H1 (cell line): Measurements from ENCODE around the gene CDH12. TPM values are rescaled to one million over a fixed set of nuclear protein-coding genes. Genes with fewer than 3 reads are reported as not detected.
"Not testable (repeated sequence)": the region's sequence is repeated elsewhere in the genome, so short reads cannot be mapped to it uniquely, and the experiment has no call there.

Experiments used
- CTCF ChIA-PET: fragments of 300-600 bp; sonication (Branson Sonifier 250); formaldehyde crosslinking; loops from one replicate; lab custom pipeline; 2021; ENCODE audit not compliant: partially characterized antibody; lab: Charles Lee
- POLR2A ChIA-PET: fragments of 300-600 bp; sonication (Branson Sonifier 250); formaldehyde crosslinking; loops from one replicate; lab custom pipeline; 2021; ENCODE audit warnings: inconsistent platforms; ENCODE audit not compliant: partially characterized antibody; lab: Charles Lee
- DNase-seq, 2 experiments: peaks; one replicate each; pipeline versions ENCODE4 v3.0.0 to v3.0.0-alpha.2; 2010 to 2022; ENCODE audit warnings: low spot score in 2 of 2, low read depth in 1 of 2, mixed read lengths in 1 of 2
- FAIRE-seq: peaks from 2 replicates; lab custom pipeline; 2011; peaks lifted over from hg19 to GRCh38; lab: Jason Lieb, UNC
- H2AFZ ChIP-seq: 2 replicates; pipeline ENCODE4 v1.8.1; 2012; ENCODE audit warnings: low read length, inconsistent platforms
- H2AK5ac ChIP-seq: 2 replicates; pipeline ENCODE4 v1.6.1; 2013; ENCODE audit warnings: low read depth, low read length
- H2BK120ac ChIP-seq: replicated peaks from 2 replicates; pipeline ENCODE3; 2013; ENCODE audit warnings: low read depth, low read length, inconsistent platforms
- H2BK12ac ChIP-seq: 2 replicates; pipeline ENCODE4 v1.6.1; 2013; ENCODE audit warnings: low read depth, low read length
- H2BK15ac ChIP-seq: 2 replicates; pipeline ENCODE4 v1.6.1; 2013; ENCODE audit warnings: low read length
- H2BK20ac ChIP-seq: 2 replicates; pipeline ENCODE4 v1.6.1; 2013; ENCODE audit warnings: low read length
- H2BK5ac ChIP-seq: 2 replicates; pipeline ENCODE4 v1.6.1; 2013; ENCODE audit warnings: low read depth, low read length
- H3K14ac ChIP-seq: 2 replicates; pipeline ENCODE4 v1.6.1; 2013; ENCODE audit warnings: inconsistent platforms; ENCODE audit not compliant: insufficient read length
- H3K18ac ChIP-seq: 2 replicates; pipeline ENCODE4 v1.6.1; 2013; ENCODE audit warnings: low read length; ENCODE audit errors: extremely low read depth
- H3K23ac ChIP-seq: 2 replicates; pipeline ENCODE4 v1.6.1; 2013; ENCODE audit warnings: inconsistent platforms; ENCODE audit not compliant: insufficient read length
- H3K23me2 ChIP-seq: 2 replicates; pipeline ENCODE4 v1.6.1; 2013; ENCODE audit warnings: low read depth, low read length
- H3K27ac ChIP-seq: 2 replicates; pipeline ENCODE4 v1.6.1; 2011; ENCODE audit warnings: low read depth, low read length, inconsistent platforms
- H3K27me3 ChIP-seq, 4 experiments: replicated peaks in 1 of 4; 1 replicate in 1 of 4; 2 replicates in 3 of 4; pipeline versions ENCODE4 v1.6.1 to v1.8.1; 2011 to 2013; ENCODE audit warnings: low read length in 3 of 4, mild to moderate bottlenecking in 3 of 4, inconsistent platforms in 2 of 4, mixed read lengths in 2 of 4, moderate library complexity in 1 of 4; ENCODE audit not compliant: control insufficient read depth in 3 of 4, insufficient read depth in 3 of 4; ENCODE audit errors: extremely low read depth in 1 of 4
- H3K36me3 ChIP-seq, 4 experiments: 2 replicates each; pipeline versions ENCODE4 v1.6.1 to v1.8.1; 2011 to 2013; ENCODE audit warnings: mild to moderate bottlenecking in 4 of 4, low read length in 3 of 4, moderate library complexity in 2 of 4, control low read depth in 1 of 4, inconsistent platforms in 1 of 4; ENCODE audit not compliant: insufficient read depth in 4 of 4, control insufficient read depth in 2 of 4
- H3K4ac ChIP-seq: replicated peaks from 2 replicates; pipeline ENCODE3; 2013; ENCODE audit warnings: low read length, low read depth, mixed read lengths, inconsistent platforms; ENCODE audit not compliant: insufficient read length
- H3K4me1 ChIP-seq, 4 experiments: replicated peaks in 1 of 4; 1 replicate in 1 of 4; 2 replicates in 3 of 4; pipeline versions ENCODE4 v1.6.1 to v1.8.1; 2011 to 2013; ENCODE audit warnings: low read length in 3 of 4, inconsistent platforms in 2 of 4, mixed read lengths in 1 of 4; ENCODE audit not compliant: insufficient read depth in 4 of 4, control insufficient read depth in 3 of 4
- H3K4me2 ChIP-seq, 2 experiments: 2 replicates each; pipeline versions ENCODE4 v1.6.1 to v1.8.1; 2011 to 2013; ENCODE audit warnings: low read depth in 2 of 2, low read length in 2 of 2, control low read depth in 1 of 2, inconsistent platforms in 1 of 2, mild to moderate bottlenecking in 1 of 2; ENCODE audit not compliant: insufficient read depth in 1 of 2
- H3K4me3 ChIP-seq, 4 experiments: fragments of 200-600, 300-600 bp in 1 of 4; sonication (generic), shearing (Covaris generic), sonication (Bioruptor Twin) in 1 of 4; 2 replicates each; pipeline versions ENCODE4 v1.5.1 to v1.8.1; 2011 to 2016; ENCODE audit warnings: low read length in 4 of 4, low read depth in 3 of 4, control low read depth in 2 of 4, inconsistent platforms in 2 of 4, mild to moderate bottlenecking in 2 of 4, mixed read lengths in 1 of 4, moderate library complexity in 1 of 4; ENCODE audit not compliant: insufficient read depth in 2 of 4; ENCODE audit errors: extremely low read depth in 1 of 4
- H3K56ac ChIP-seq: replicated peaks from 2 replicates; pipeline ENCODE3; 2013; ENCODE audit warnings: low read depth, mild to moderate bottlenecking, mixed read lengths, low read length, inconsistent platforms; ENCODE audit not compliant: insufficient read length
- H3K79me1 ChIP-seq: 2 replicates; pipeline ENCODE4 v1.6.1; 2013; ENCODE audit warnings: low read depth, low read length, control low read depth
- H3K79me2 ChIP-seq, 2 experiments: 2 replicates each; pipeline versions ENCODE4 v1.6.1 to v1.8.1; 2012 to 2013; ENCODE audit warnings: low read length in 2 of 2, mild to moderate bottlenecking in 2 of 2, inconsistent platforms in 1 of 2; ENCODE audit not compliant: insufficient read depth in 2 of 2, control insufficient read depth in 1 of 2
- H3K9ac ChIP-seq, 4 experiments: replicated peaks in 1 of 4; 1 replicate in 1 of 4; 2 replicates in 3 of 4; pipeline versions ENCODE4 v1.6.1 to v1.8.1; 2011 to 2013; ENCODE audit warnings: low read depth in 3 of 4, low read length in 3 of 4, control low read depth in 2 of 4, mild to moderate bottlenecking in 2 of 4, moderate library complexity in 2 of 4, inconsistent platforms in 1 of 4; ENCODE audit errors: extremely low read depth in 1 of 4
- H3K9me3 ChIP-seq, 2 experiments: 2 replicates each; pipeline versions ENCODE4 v1.6.1 to v1.8.1; 2012 to 2013; ENCODE audit warnings: mild to moderate bottlenecking in 2 of 2, moderate library complexity in 2 of 2, control low read depth in 1 of 2, inconsistent platforms in 1 of 2, low read depth in 1 of 2, low read length in 1 of 2, mixed read lengths in 1 of 2; ENCODE audit not compliant: insufficient read depth in 2 of 2
- H4K20me1 ChIP-seq, 2 experiments: replicated peaks in 1 of 2; 2 replicates each; pipeline versions ENCODE3 to v1.8.1; 2011 to 2013; ENCODE audit warnings: inconsistent platforms in 2 of 2, low read length in 2 of 2, mild to moderate bottlenecking in 1 of 2; ENCODE audit not compliant: insufficient read depth in 2 of 2, control insufficient read depth in 1 of 2
- H4K5ac ChIP-seq: 2 replicates; pipeline ENCODE4 v1.6.1; 2013; ENCODE audit warnings: low read length, low read depth, mixed read lengths, inconsistent platforms; ENCODE audit not compliant: insufficient read length
- H4K8ac ChIP-seq: 2 replicates; pipeline ENCODE4 v1.8.0; 2013; ENCODE audit warnings: mild to moderate bottlenecking, moderate library complexity, low read length, inconsistent platforms; ENCODE audit not compliant: insufficient read depth; ENCODE audit errors: extremely low read depth
- H4K91ac ChIP-seq: replicated peaks from 2 replicates; pipeline ENCODE3; 2013; ENCODE audit warnings: low read length, mixed read lengths, inconsistent platforms; ENCODE audit not compliant: insufficient read length
- WGBS, 2 experiments: shearing (Covaris generic) in 1 of 2; methylation state at CpG; one replicate each; pipeline versions ENCODE4 v1.1.6 to v1.1.7; 2013 to 2015; ENCODE audit warnings: low lambda C conversion rate in 2 of 2, mixed read lengths in 2 of 2, inconsistent platforms in 1 of 2, low coverage in 1 of 2, missing lambda C conversion rate in 1 of 2; ENCODE audit not compliant: insufficient replicate concordance in 2 of 2, insufficient coverage in 1 of 2, insufficient read length in 1 of 2; ENCODE audit errors: extremely low coverage in 1 of 2, missing lambda C conversion rate in 1 of 2; 5-methylcytosine and 5-hydroxymethylcytosine counted together
- polyA plus RNA-seq, 7 experiments: library from polyadenylated mRNA; depleted of rRNA in 3 of 7; stranded (reverse) in 5 of 7; unstranded in 2 of 7; fragments of >200 nt in 5 of 7; fragments of 200-250 nt in 2 of 7; gene quantifications; 1 replicate in 5 of 7; 2 replicates in 1 of 7; 4 replicates in 1 of 7; pipeline versions ENCODE4 v1.2.1 to v1.2.3, GENCODE V29; 2011 to 2013; ENCODE audit warnings: missing spikeins in 2 of 7, mixed read lengths in 2 of 7
- total RNA-seq: library from RNA; stranded (reverse); fragmentation: NEBNext Ultra II Directional; extraction: Animal tissue kit (Norgen Biotek cat#: 25700); gene quantifications from 2 replicates; pipeline ENCODE4 v1.2.1, GENCODE V29; 2021

CDH12 gene
- total and polyA plus RNA-seq, 2 of the 8 experiments (the other 6 are each of a cell fraction or from before 2014, with no cell fraction given), result 0.03 TPM; not detected in 1

DNA sequence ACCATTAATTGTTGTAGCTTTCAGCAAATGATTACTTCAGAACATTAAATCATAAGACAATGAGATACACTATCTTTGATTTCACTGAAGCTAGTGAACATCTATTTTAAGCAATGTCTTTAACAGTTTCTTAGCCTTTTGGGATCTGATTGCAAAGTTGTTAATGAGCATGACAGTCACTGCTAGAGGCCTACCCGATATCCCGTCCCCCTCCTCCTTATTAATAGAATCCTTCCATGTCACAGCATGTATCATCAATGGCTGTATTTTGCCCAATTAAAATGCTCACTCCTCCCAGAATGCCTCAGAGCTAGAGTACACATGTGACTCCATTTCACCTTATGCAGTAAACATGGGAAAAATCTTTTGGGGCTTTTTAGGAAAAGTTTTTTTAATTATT, 852.0 kb downstream of the CDH12 start:
- H2BK120ac ChIP-seq, H4K8ac ChIP-seq, H2BK15ac ChIP-seq, H3K4me3 ChIP-seq, DNase-seq, H3K4ac ChIP-seq, H2BK12ac ChIP-seq, H3K79me2 ChIP-seq, H4K5ac ChIP-seq, POLR2A ChIA-PET, H3K9ac ChIP-seq, H3K36me3 ChIP-seq, H3K79me1 ChIP-seq, H2AFZ ChIP-seq, H2BK5ac ChIP-seq, CTCF ChIA-PET, H3K4me1 ChIP-seq, H3K23me2 ChIP-seq, H3K27me3 ChIP-seq, H3K18ac ChIP-seq, H4K91ac ChIP-seq, H3K9me3 ChIP-seq, FAIRE-seq, H2BK20ac ChIP-seq, H3K56ac ChIP-seq, H3K23ac ChIP-seq, H4K20me1 ChIP-seq, H3K14ac ChIP-seq, H3K4me2 ChIP-seq, H3K27ac ChIP-seq, H2AK5ac ChIP-seq: not testable (repeated sequence)
- 93% methylated on average over 2 of the region's 2 CpGs; no CpG with 5 or more reads in 1 of the 2 experiments for WGBS, 2 experiments

DNA sequence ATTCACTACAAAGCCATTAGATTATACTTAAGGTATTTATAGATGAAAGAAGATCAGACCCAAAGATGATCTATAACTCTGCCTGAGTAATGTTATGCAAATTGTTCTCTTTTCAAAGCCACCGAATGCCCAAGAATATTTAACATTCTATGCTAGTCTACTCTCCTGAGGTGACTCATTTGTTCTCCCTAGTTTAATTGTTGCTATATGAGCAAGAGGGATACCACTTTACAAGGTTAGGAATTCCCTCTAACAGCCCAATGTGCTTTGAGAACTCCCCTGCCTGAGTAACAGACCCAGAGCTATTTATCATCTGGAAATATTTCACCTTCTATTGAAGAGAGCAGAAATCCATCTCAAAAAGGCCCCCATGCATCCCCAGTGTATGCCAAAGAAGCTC, 867.3 kb downstream of the CDH12 start:
- H2BK15ac ChIP-seq, H2BK12ac ChIP-seq, H3K36me3 ChIP-seq, H2BK20ac ChIP-seq, H3K18ac ChIP-seq, H2BK120ac ChIP-seq, H2AFZ ChIP-seq, H3K14ac ChIP-seq, H3K23me2 ChIP-seq, DNase-seq, H3K27me3 ChIP-seq, H3K4me2 ChIP-seq, POLR2A ChIA-PET, H3K9me3 ChIP-seq, H3K79me2 ChIP-seq, H4K91ac ChIP-seq, CTCF ChIA-PET, H3K4me3 ChIP-seq, H4K8ac ChIP-seq, H2AK5ac ChIP-seq, H3K27ac ChIP-seq, H3K4me1 ChIP-seq, H2BK5ac ChIP-seq, H3K23ac ChIP-seq, FAIRE-seq, H3K4ac ChIP-seq, H4K5ac ChIP-seq, H4K20me1 ChIP-seq, H3K56ac ChIP-seq, H3K79me1 ChIP-seq, H3K9ac ChIP-seq: not testable (repeated sequence)
- 38% methylated on average over 1 of the region's 1 CpG; no CpG with 5 or more reads in 1 of the 2 experiments for WGBS, 2 experiments
